Liver (tissue), 9 donors: ENCODE data around the gene DLK1. TPM values are rescaled to one million over a fixed set of nuclear protein-coding genes. Genes with fewer than 3 reads are reported as not detected.

Experiments used
- DNase-seq: peaks from one replicate; pipeline ENCODE4 v3.0.0-alpha.2; 2017; ENCODE audit warnings: low spot score
- H3K27ac ChIP-seq, 2 donors: one replicate each; pipeline ENCODE4 v1.7.0; 2013; ENCODE audit warnings: inconsistent platforms in 2 of 2, low read length in 2 of 2, control low read depth in 1 of 2, low read depth in 1 of 2, mild to moderate bottlenecking in 1 of 2
- H3K27me3 ChIP-seq, 4 donors: one replicate each; pipeline versions ENCODE4 v1.6.1 to v1.7.0; 2013; ENCODE audit warnings: low read length in 3 of 4, inconsistent platforms in 1 of 4, mild to moderate bottlenecking in 1 of 4, moderate library complexity in 1 of 4; ENCODE audit not compliant: control insufficient read depth in 4 of 4, insufficient read depth in 4 of 4
- H3K36me3 ChIP-seq, 4 donors: one replicate each; pipeline versions ENCODE4 v1.6.1 to v1.7.0; 2013; ENCODE audit warnings: low read length in 3 of 4, mild to moderate bottlenecking in 3 of 4, low read depth in 1 of 4, moderate library complexity in 1 of 4; ENCODE audit not compliant: control insufficient read depth in 4 of 4, insufficient read depth in 3 of 4
- H3K4me1 ChIP-seq, 4 donors: one replicate each; pipeline versions ENCODE4 v1.6.1 to v1.7.0; 2013; ENCODE audit warnings: low read length in 3 of 4, mild to moderate bottlenecking in 3 of 4, moderate library complexity in 1 of 4; ENCODE audit not compliant: control insufficient read depth in 4 of 4, insufficient read depth in 4 of 4
- H3K4me3 ChIP-seq, 3 donors: one replicate each; pipeline versions ENCODE4 v1.6.1 to v1.7.0; 2013; ENCODE audit warnings: low read length in 3 of 3, control low read depth in 1 of 3, low read depth in 1 of 3, mild to moderate bottlenecking in 1 of 3
- H3K9ac ChIP-seq, 2 donors: one replicate each; pipeline ENCODE4 v1.7.0; 2013; ENCODE audit warnings: low read length in 2 of 2, mild to moderate bottlenecking in 2 of 2, moderate library complexity in 2 of 2, control low read depth in 1 of 2, low read depth in 1 of 2
- H3K9me3 ChIP-seq, 4 donors: one replicate each; pipeline versions ENCODE4 v1.6.1 to v1.7.0; 2013; ENCODE audit warnings: low read length in 3 of 4; ENCODE audit not compliant: control insufficient read depth in 4 of 4
- EGR1 ChIP-seq, 2 donors: IDR thresholded peaks; 2 replicates each; pipeline ENCODE4 v1.6.1; 2016 to 2018; ENCODE audit warnings: antibody characterized with exemption in 2 of 2, low read depth in 2 of 2
- FOXA1 ChIP-seq: IDR thresholded peaks from 2 replicates; pipeline ENCODE4 v1.6.1; 2016; ENCODE audit warnings: antibody characterized with exemption
- FOXA2 ChIP-seq: IDR thresholded peaks from 2 replicates; pipeline ENCODE4 v1.6.1; 2016; ENCODE audit warnings: antibody characterized with exemption
- GABPA ChIP-seq, 2 donors: IDR thresholded peaks in 1 of 2; conservative IDR thresholded peaks in 1 of 2; 2 replicates each; pipeline ENCODE4 v1.6.1; 2016; ENCODE audit warnings: antibody characterized with exemption in 2 of 2, mild to moderate bottlenecking in 1 of 2, moderate library complexity in 1 of 2
- HNF4A ChIP-seq, 2 donors: conservative IDR thresholded peaks; 2 replicates each; pipeline ENCODE4 v1.6.1; 2016; ENCODE audit warnings: antibody characterized with exemption in 2 of 2, mild to moderate bottlenecking in 2 of 2
- HNF4G ChIP-seq: IDR thresholded peaks from 2 replicates; pipeline ENCODE4 v1.6.1; 2016; ENCODE audit warnings: antibody characterized with exemption
- JUND ChIP-seq, 2 donors: IDR thresholded peaks; 2 replicates each; pipeline ENCODE4 v1.6.1; 2016; ENCODE audit warnings: antibody characterized with exemption in 2 of 2
- NR2F2 ChIP-seq: IDR thresholded peaks from 2 replicates; pipeline ENCODE4 v1.6.1; 2016; ENCODE audit warnings: antibody characterized with exemption
- RAD21 ChIP-seq, 2 donors: IDR thresholded peaks; 2 replicates each; pipeline ENCODE4 v1.6.1; 2016; ENCODE audit warnings: antibody characterized with exemption in 2 of 2, mild to moderate bottlenecking in 2 of 2
- RXRA ChIP-seq, 2 donors: IDR thresholded peaks; 2 replicates each; pipeline ENCODE4 v1.6.1; 2017 to 2018; ENCODE audit warnings: antibody characterized with exemption in 2 of 2, mild to moderate bottlenecking in 1 of 2
- SP1 ChIP-seq: IDR thresholded peaks from 2 replicates; pipeline ENCODE4 v1.6.1; 2018; ENCODE audit warnings: antibody characterized with exemption, mild to moderate bottlenecking
- TAF1 ChIP-seq: conservative IDR thresholded peaks from 2 replicates; pipeline ENCODE4 v1.6.1; 2016; ENCODE audit warnings: antibody characterized with exemption, mild to moderate bottlenecking
- YY1 ChIP-seq: IDR thresholded peaks from 2 replicates; pipeline ENCODE4 v1.6.1; 2016; ENCODE audit warnings: antibody characterized with exemption, mild to moderate bottlenecking
- ZBTB33 ChIP-seq: IDR thresholded peaks from 2 replicates; pipeline ENCODE4 v1.6.1; 2016; ENCODE audit warnings: antibody characterized with exemption
- WGBS: extraction: QIAGEN DNeasy Blood & Tissue Kit; methylation state at CpG from one replicate; pipeline ENCODE4 v1.1.7; 2013; 5-methylcytosine and 5-hydroxymethylcytosine counted together
- polyA plus RNA-seq, 2 donors: library from polyadenylated mRNA; stranded (reverse) in 1 of 2; unstranded in 1 of 2; fragments of 200-250 nt in 1 of 2; fragments of >200 nt in 1 of 2; fragmentation: Nextera tagmentation in 1 of 2; extraction: Ambion mirVana in 1 of 2; gene quantifications; one replicate each; pipeline versions ENCODE4 v1.2.1 to v1.2.3, GENCODE V29; 2013 to 2015
- total RNA-seq, 2 donors: library from RNA; depleted of rRNA; stranded (reverse); fragments of >200 nt; gene quantifications; one replicate each; pipeline ENCODE4 v1.2.3, GENCODE V29; 2014
- TF ChIP-seq, protein P1 (sequence below): IDR thresholded peaks from 2 replicates; pipeline ENCODE4 v1.6.1; 2016; ENCODE audit warnings: antibody characterized with exemption
- TF ChIP-seq, protein P2 (sequence below): fragments of 150-350 bp; IDR thresholded peaks from 2 replicates; pipeline ENCODE4 v1.5.1; 2017; ENCODE audit warnings: improper control_type of control experiment, low read depth, low read length; ENCODE audit not compliant: missing input control
- TF ChIP-seq, protein P3 (sequence below): IDR thresholded peaks from 2 replicates; pipeline ENCODE4 v1.6.1; 2016; ENCODE audit warnings: antibody characterized with exemption, mild to moderate bottlenecking
- donor health status: healthy.
- donor health status: healthy.
- donor health status: healthy.
- donor health status: healthy.
- donor health status: healthy.

Gene DLK1
- total and polyA plus RNA-seq, 4 donors = 0.42 to 331 (median 1.8) TPM; not detected in 1

- TF ChIP-seq, protein P1, sequence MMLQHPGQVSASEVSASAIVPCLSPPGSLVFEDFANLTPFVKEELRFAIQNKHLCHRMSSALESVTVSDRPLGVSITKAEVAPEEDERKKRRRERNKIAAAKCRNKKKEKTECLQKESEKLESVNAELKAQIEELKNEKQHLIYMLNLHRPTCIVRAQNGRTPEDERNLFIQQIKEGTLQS = no peak
Observed at GRCh38 chr14:100684961-100685360, 41.7 kb upstream of the DLK1 start (continued).

- no peak overlapping the region for H3K27ac ChIP-seq
- no peaks in the 10 kb centered on the region for H3K27me3 ChIP-seq
- 89% methylated on average over 4 of the region's 4 CpGs for WGBS
- H3K36me3 ChIP-seq = no peaks in the 10 kb centered on the region
- H3K9me3 ChIP-seq = no peaks in the 10 kb centered on the region
- H3K4me1 ChIP-seq = peaks cover 0 to 2% (median 0%) of the 10 kb centered on the region in 4 donors
- no peak for DNase-seq
- no peak for TF ChIP-seq EGR1 (IDR thresholded peaks at IDR 0.05; ENCODE audit: low read depth in 2 of 2)
- TF ChIP-seq NR2F2 = no peak
- TF ChIP-seq FOXA2 = no peak
- no peak overlapping the region for H3K4me3 ChIP-seq
- H3K9ac ChIP-seq = no peak overlapping the region
Observed at GRCh38 chr14:100686858-100687257, 39.8 kb upstream of the DLK1 start.

DNA sequence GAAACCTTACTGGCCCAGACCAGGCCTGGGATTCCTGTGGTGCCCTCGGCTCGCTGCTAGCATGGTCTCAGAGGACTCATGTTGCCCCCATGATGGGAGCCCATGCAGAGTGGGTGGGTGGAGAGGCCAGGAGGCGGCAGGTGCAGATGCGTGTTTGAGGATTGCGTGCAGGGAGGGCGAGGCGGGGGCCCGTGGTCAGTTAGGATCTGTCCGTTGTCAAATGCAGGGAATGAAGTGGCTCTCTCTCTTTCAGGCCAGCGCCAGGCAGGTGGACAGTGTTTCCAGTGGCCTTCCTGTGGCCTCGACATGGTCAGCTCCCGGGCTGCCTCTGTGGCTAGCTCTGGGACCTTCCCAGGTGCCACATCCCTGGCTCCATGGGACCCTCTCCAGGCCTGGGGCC, 39.3 kb upstream of the DLK1 start:
- Histone ChIP-seq H3K4me3 (no peak overlapping the region), H3K9ac (no peak overlapping the region), H3K36me3 (no peaks in the 10 kb centered on the region), H3K27me3 (peaks cover 0 to under 1% (median 0%) of the 10 kb centered on the region in 4 donors), H3K27ac (no peak overlapping the region), H3K4me1 (peaks cover 0 to 6% (median under 1%) of the 10 kb centered on the region in 4 donors), H3K9me3 (no peaks in the 10 kb centered on the region)
- WGBS = 94% methylated on average over 12 of the region's 12 CpGs
- TF ChIP-seq TAF1 = no peak
- TF ChIP-seq FOXA1 = no peak
- TF ChIP-seq HNF4A (conservative IDR thresholded peaks at IDR 0.05) = no peak
- no peak for DNase-seq

GRCh38 chr14:100688051-100688450, 38.6 kb upstream of the DLK1 start:
- Histone ChIP-seq H3K4me3 (no peak overlapping the region), H3K27me3 (peaks cover 0 to 4% (median 0%) of the 10 kb centered on the region in 4 donors), H3K36me3 (no peaks in the 10 kb centered on the region), H3K9me3 (no peaks in the 10 kb centered on the region), H3K27ac (no peak overlapping the region), H3K9ac (no peak overlapping the region), H3K4me1 (peaks cover 0 to 11% (median 2%) of the 10 kb centered on the region in 4 donors)
- WGBS = 81% methylated on average over 10 of the region's 10 CpGs
- no peak for DNase-seq
- no peak for TF ChIP-seq EGR1 (IDR thresholded peaks at IDR 0.05; ENCODE audit: low read depth in 2 of 2)
- TF ChIP-seq, protein P2, sequence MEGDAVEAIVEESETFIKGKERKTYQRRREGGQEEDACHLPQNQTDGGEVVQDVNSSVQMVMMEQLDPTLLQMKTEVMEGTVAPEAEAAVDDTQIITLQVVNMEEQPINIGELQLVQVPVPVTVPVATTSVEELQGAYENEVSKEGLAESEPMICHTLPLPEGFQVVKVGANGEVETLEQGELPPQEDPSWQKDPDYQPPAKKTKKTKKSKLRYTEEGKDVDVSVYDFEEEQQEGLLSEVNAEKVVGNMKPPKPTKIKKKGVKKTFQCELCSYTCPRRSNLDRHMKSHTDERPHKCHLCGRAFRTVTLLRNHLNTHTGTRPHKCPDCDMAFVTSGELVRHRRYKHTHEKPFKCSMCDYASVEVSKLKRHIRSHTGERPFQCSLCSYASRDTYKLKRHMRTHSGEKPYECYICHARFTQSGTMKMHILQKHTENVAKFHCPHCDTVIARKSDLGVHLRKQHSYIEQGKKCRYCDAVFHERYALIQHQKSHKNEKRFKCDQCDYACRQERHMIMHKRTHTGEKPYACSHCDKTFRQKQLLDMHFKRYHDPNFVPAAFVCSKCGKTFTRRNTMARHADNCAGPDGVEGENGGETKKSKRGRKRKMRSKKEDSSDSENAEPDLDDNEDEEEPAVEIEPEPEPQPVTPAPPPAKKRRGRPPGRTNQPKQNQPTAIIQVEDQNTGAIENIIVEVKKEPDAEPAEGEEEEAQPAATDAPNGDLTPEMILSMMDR = no peak
- no peak for TF ChIP-seq GABPA (IDR thresholded peaks at IDR 0.05 in 1 of 2, conservative IDR thresholded peaks at IDR 0.05 in 1 of 2)
- TF ChIP-seq, protein P3, sequence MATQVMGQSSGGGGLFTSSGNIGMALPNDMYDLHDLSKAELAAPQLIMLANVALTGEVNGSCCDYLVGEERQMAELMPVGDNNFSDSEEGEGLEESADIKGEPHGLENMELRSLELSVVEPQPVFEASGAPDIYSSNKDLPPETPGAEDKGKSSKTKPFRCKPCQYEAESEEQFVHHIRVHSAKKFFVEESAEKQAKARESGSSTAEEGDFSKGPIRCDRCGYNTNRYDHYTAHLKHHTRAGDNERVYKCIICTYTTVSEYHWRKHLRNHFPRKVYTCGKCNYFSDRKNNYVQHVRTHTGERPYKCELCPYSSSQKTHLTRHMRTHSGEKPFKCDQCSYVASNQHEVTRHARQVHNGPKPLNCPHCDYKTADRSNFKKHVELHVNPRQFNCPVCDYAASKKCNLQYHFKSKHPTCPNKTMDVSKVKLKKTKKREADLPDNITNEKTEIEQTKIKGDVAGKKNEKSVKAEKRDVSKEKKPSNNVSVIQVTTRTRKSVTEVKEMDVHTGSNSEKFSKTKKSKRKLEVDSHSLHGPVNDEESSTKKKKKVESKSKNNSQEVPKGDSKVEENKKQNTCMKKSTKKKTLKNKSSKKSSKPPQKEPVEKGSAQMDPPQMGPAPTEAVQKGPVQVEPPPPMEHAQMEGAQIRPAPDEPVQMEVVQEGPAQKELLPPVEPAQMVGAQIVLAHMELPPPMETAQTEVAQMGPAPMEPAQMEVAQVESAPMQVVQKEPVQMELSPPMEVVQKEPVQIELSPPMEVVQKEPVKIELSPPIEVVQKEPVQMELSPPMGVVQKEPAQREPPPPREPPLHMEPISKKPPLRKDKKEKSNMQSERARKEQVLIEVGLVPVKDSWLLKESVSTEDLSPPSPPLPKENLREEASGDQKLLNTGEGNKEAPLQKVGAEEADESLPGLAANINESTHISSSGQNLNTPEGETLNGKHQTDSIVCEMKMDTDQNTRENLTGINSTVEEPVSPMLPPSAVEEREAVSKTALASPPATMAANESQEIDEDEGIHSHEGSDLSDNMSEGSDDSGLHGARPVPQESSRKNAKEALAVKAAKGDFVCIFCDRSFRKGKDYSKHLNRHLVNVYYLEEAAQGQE = no peak
- TF ChIP-seq ZBTB33 = no peak
- TF ChIP-seq RAD21 (IDR thresholded peaks at IDR 0.05) = no peak
- no peak for TF ChIP-seq YY1
- TF ChIP-seq NR2F2 = no peak
- no peak for TF ChIP-seq JUND (IDR thresholded peaks at IDR 0.05)
- no peak for TF ChIP-seq SP1
- no peak for TF ChIP-seq FOXA1
- TF ChIP-seq HNF4G = no peak
- no peak for TF ChIP-seq RXRA (IDR thresholded peaks at IDR 0.05)
- no peak for TF ChIP-seq FOXA2
